MM.1S (cell line): ENCODE results near the gene ADCY2.

Source experiments
- EZH2 ChIP-seq: fragments of 300-600 bp; sonication (generic); optimal IDR thresholded peaks from 2 replicates; pipeline ENCODE3; 2017; ENCODE audit warnings: low read depth, mild to moderate bottlenecking, antibody characterized with exemption, low read length, mixed read lengths
- EZH2phosphoT487 ChIP-seq: fragments of 300-600 bp; sonication (generic); IDR thresholded peaks from 2 replicates; pipeline ENCODE4 v1.6.1; 2018; ENCODE audit warnings: antibody characterized with exemption, low read length
- TF ChIP-seq, protein P1 (sequence below): fragments of 300-600 bp; sonication (generic); IDR thresholded peaks from 2 replicates; pipeline ENCODE4 v1.5.1; 2016; ENCODE audit warnings: antibody characterized with exemption, low read length, mixed read lengths

- no peak for TF ChIP-seq EZH2
- TF ChIP-seq, protein P1, sequence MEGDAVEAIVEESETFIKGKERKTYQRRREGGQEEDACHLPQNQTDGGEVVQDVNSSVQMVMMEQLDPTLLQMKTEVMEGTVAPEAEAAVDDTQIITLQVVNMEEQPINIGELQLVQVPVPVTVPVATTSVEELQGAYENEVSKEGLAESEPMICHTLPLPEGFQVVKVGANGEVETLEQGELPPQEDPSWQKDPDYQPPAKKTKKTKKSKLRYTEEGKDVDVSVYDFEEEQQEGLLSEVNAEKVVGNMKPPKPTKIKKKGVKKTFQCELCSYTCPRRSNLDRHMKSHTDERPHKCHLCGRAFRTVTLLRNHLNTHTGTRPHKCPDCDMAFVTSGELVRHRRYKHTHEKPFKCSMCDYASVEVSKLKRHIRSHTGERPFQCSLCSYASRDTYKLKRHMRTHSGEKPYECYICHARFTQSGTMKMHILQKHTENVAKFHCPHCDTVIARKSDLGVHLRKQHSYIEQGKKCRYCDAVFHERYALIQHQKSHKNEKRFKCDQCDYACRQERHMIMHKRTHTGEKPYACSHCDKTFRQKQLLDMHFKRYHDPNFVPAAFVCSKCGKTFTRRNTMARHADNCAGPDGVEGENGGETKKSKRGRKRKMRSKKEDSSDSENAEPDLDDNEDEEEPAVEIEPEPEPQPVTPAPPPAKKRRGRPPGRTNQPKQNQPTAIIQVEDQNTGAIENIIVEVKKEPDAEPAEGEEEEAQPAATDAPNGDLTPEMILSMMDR = no peak
- no peak for TF ChIP-seq EZH2phosphoT487
These were observed 346.3 kb downstream of the ADCY2 start for GRCh38 chr5:7742241-7742656.
